ENCODE results near the gene RCSD1. TPM values are rescaled to one million over a fixed set of nuclear protein-coding genes. Genes with fewer than 3 reads are reported as not detected.
A peak's percentile ranks its signal among the peaks of the same experiment; 100 is the strongest.

RCSD1 gene
- total and polyA plus RNA-seq, 12 donors = 9.0 to 50.2 (median 37.4) TPM

DNA sequence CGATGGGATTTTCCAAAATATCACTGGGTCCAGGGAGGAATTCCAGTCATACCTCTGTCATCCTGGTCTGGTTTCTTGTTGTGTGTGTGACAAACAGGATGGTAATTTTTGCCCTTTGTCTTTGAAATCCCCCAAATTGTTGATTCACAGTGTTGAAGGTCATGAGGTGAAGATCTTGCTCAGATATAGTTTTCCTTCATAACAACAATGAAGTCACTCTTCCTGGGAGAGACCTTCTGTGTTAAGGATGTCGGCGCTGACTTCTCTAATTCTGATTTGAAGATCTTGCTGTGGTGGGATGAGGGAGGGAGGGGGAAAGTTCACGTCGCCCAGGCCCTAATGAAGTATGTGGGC lies 59.5 kb downstream of the RCSD1 start:
- intact Hi-C loops (cut with DNase I) = loop anchor here in 8 of 10 donors (2.0 to 10.0 kb wide), 8 partner anchors 37 to 133 kb away; partner anchors contain the start of gene RCSD1 (in 3 of the 8)
- TF ChIP-seq, protein P1, sequence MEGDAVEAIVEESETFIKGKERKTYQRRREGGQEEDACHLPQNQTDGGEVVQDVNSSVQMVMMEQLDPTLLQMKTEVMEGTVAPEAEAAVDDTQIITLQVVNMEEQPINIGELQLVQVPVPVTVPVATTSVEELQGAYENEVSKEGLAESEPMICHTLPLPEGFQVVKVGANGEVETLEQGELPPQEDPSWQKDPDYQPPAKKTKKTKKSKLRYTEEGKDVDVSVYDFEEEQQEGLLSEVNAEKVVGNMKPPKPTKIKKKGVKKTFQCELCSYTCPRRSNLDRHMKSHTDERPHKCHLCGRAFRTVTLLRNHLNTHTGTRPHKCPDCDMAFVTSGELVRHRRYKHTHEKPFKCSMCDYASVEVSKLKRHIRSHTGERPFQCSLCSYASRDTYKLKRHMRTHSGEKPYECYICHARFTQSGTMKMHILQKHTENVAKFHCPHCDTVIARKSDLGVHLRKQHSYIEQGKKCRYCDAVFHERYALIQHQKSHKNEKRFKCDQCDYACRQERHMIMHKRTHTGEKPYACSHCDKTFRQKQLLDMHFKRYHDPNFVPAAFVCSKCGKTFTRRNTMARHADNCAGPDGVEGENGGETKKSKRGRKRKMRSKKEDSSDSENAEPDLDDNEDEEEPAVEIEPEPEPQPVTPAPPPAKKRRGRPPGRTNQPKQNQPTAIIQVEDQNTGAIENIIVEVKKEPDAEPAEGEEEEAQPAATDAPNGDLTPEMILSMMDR (IDR thresholded peaks at IDR 0.05) = no peak
- 70 to 72% methylated on average over 5 of the region's 5 CpGs for WGBS, 2 donors
- no peak overlapping the region for H3K4me3 ChIP-seq
- no peaks in the 10 kb centered on the region for H3K9me3 ChIP-seq
- H3K4me1 ChIP-seq = peaks cover 0 to 59% (median 41%) of the 10 kb centered on the region in 9 donors
- peaks cover 0 to 96% (median 17%) of the 10 kb centered on the region in 9 donors for H3K36me3 ChIP-seq
- ATAC-seq = no peak
- H3K27ac ChIP-seq = peak overlapping the region in 2 of 10 donors; percentile 3 to 65
- no peak for DNase-seq
- no peaks in the 10 kb centered on the region for H3K27me3 ChIP-seq

DNA sequence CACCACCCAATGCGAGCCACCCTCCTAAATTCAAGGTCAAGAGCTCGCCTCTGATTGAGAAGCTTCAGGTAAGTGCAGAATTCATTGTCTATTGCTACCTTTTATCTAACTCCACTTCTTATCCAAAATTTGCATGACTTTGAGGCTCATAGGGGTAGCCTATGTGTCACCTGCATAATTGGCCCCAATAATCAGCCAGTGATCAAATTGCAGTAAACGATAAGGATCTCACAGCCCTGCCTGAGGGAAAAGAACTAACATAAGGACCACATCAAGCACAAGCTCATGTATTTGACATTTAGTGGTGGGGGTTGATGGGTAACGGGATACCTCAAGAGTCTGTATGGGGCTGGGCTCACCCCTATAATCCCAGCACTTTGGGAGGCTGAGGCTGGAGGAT lies 60.0 kb downstream of the RCSD1 start:
- intact Hi-C loops (cut with DNase I) = loop anchor here in 1 of 10 donors (5.0 kb wide), 1 partner anchor 98 kb away; no protein-coding TSS in a partner anchor
- TF ChIP-seq, protein P1 (IDR thresholded peaks at IDR 0.05) = no peak
- Histone ChIP-seq H3K27ac (peak overlapping the region in 1 of 10 donors; percentile 65), H3K36me3 (peaks cover 0 to 96% (median 20%) of the 10 kb centered on the region in 9 donors), H3K4me3 (no peak overlapping the region), H3K4me1 (peaks cover 0 to 54% (median 37%) of the 10 kb centered on the region in 9 donors), H3K27me3 (no peaks in the 10 kb centered on the region), H3K9me3 (no peaks in the 10 kb centered on the region)
- no peak for ATAC-seq
- no peak for DNase-seq
- 89 to 94% methylated on average over 4 of the region's 4 CpGs for WGBS, 2 donors

GRCh38 chr1:167693425-167694045 lies 63.5 kb downstream of the RCSD1 start:
- Histone ChIP-seq H3K9me3 (no peaks in the 10 kb centered on the region), H3K27ac (no peak overlapping the region), H3K36me3 (peaks cover 0 to 100% (median 38%) of the 10 kb centered on the region in 9 donors), H3K4me3 (no peak overlapping the region), H3K4me1 (peaks cover 5 to 39% (median 26%) of the 10 kb centered on the region in 9 donors), H3K27me3 (no peaks in the 10 kb centered on the region)
- intact Hi-C loops (cut with DNase I) = loop anchor here in 1 of 10 donors (5.0 kb wide), 1 partner anchor 101 kb away; no protein-coding TSS in a partner anchor
- ATAC-seq (no peak), DNase-seq (no peak)
- TF ChIP-seq, protein P1 (IDR thresholded peaks at IDR 0.05) = no peak
- WGBS, 2 donors = 89 to 90% methylated on average over 7 of the region's 7 CpGs

GRCh38 chr1:167694691-167695090 lies 64.7 kb downstream of the RCSD1 start:
- intact Hi-C loops (cut with DNase I) = loop anchor here in 1 of 10 donors (5.0 kb wide), 1 partner anchor 102 kb away; no protein-coding TSS in a partner anchor
- Histone ChIP-seq H3K27me3 (no peaks in the 10 kb centered on the region), H3K4me3 (no peak overlapping the region), H3K9me3 (no peaks in the 10 kb centered on the region), H3K4me1 (peaks cover 5 to 42% (median 25%) of the 10 kb centered on the region in 9 donors), H3K36me3 (peaks cover 0 to 100% (median 38%) of the 10 kb centered on the region in 9 donors), H3K27ac (no peak overlapping the region)
- TF ChIP-seq, protein P1 (IDR thresholded peaks at IDR 0.05) = no peak
- no peak for ATAC-seq
- WGBS, 2 donors = 59 to 66% methylated on average over 2 of the region's 2 CpGs
- DNase-seq = no peak
